HG02938 (cell line): ENCODE data around the gene NDUFS5.
"Not testable (repeated sequence)": the region's sequence is repeated elsewhere in the genome, so short reads cannot be mapped to it uniquely, and the experiment has no call there.

ENCODE experiments used
- ATAC-seq: cut with Tn5 transposase; IDR thresholded peaks from one replicate; pipeline ENCODE4 v1.9.1; 2021; ENCODE audit warnings: mild to moderate bottlenecking, moderate library complexity; ENCODE audit not compliant: unreplicated experiment

Gene NDUFS5

DNA sequence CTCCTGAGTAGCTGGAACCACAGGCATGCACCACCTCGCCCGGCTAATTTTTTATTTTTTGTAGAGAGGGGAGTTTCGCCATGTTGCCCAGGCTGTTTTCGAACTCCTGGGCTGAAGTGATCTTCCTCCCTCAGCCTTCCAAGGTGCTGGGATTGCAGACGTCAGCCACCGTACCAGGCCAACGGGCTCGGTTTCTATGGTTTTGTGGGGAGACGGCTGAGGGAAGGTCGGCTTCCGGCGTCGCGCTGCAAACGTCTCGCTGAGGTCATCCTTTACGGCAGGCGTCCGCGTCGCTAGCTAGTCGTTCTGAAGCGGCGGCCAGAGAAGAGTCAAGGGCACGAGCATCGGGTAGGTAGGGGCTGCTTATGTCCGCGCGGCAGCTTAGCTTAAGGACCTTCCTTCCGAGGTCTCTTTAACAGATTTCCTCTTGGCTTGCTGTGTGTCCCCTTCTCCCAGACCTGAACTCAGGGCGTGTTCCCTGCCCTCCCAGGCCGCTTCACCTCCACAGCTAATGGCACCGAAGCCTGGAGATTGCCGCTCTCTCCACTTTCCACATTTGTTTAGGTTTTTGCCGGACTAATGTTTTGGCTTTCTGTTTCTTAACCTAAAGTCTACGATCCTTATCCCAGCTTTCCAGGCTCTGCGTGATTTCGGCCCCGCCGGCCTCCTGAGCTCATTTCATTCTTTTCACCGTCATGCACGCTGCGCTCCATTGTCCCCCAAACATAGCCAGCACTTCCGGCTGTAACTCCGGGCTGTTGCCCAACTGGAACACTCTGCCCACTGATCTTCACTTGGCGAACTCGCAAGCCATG lies at the start of gene NDUFS5:
Gene NDUFS5 (plus strand): TSS at position 300 of the 815 bp plus-strand sequence. CDS start 2,375 bp downstream, outside the sequence.
- peak; percentile 89 for ATAC-seq

DNA sequence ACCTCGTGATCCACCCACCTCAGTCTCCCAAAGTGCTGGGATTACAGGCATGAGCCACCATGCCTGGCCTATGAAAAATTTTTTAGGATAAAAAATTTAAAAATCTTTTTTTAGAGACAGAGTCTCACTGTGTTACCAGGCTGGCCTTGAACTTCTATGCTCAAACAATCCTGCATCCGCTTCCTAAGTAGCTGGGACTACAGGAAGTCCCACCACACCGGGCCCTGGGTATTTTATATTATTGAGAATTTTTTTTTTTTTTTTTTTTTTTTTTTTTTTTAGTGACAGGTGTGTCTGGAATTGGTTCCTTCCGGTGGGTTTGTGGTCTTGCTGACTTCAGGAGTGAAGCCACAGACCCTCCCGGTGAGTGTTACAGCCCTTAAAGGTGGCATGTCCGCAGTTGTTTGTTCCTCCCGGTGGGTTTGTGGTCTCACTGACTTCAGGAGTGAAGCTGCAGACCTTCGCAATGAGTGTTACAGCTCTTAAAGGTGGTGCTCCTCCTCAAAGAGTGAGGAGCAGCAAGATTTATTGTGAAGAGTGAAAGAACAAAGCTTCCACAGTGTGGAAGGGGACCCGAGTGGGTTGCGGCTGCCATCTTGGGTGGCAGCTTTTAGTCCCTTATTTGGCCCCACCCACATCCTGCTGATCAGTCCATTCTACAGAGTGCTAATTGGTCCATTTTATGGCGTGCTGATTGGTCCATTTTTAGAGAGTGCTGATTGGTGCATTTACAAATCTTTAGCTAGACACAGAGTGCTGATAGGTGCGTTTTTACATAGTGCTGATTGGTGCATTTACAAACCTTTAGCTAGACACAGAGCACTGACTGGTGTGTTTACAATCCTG lies 48.5 kb upstream of the NDUFS5 start:
- ATAC-seq: not testable (repeated sequence)

DNA sequence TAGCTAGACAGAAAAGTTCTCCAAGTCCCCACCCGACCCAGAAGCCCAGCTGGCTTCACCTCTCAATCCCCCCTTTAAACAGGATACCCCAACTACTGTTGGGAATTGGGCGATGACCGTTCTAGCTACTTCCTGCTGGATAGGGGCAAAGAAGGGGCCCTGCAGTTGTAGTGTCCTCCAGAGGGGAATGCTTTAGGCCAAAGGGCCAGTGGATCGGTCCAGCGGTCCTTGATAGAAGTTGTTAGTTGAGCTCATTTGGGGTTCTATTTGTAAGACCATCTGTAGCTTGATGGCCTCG lies 48.0 kb upstream of the NDUFS5 start:
- not testable (repeated sequence) for ATAC-seq

DNA sequence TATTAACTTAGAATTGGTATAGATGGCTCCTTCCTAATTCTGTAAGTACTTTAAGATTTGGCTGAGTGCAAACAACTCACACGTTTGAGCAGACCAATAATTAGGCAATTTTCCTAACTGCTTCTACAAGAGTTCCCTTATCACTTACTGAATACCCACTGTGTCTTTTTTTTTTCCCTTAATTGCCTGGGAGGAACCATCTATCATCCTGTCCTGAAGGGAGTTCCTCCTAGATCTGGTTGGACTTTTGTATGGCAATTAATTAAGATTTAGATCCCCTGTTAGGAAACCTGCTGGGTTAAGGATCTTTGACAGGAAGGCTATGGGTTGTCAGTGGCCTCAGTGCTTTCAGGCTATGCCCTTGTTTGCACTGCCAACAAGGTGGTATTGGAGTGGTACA lies 46.8 kb upstream of the NDUFS5 start:
- not testable (repeated sequence) for ATAC-seq

DNA sequence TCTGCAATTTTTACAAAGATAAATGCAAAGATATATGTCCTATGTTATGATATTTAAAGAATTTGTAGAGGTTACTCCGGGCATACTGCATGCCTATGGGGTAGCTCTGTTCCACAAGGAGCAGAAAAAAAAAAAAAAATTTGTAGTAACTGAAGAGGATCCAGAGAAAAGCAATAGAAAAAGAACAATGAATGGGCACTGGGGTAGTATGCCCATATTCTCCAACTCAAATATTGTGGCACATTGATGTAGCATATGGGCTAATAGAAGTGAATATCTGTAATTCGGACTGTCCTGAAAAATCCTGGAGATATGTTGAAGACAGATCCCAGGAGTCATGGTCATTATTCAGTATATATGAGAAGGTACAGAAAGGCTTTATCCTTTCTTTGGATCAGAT lies 36.2 kb upstream of the NDUFS5 start:
- no peak for ATAC-seq

DNA sequence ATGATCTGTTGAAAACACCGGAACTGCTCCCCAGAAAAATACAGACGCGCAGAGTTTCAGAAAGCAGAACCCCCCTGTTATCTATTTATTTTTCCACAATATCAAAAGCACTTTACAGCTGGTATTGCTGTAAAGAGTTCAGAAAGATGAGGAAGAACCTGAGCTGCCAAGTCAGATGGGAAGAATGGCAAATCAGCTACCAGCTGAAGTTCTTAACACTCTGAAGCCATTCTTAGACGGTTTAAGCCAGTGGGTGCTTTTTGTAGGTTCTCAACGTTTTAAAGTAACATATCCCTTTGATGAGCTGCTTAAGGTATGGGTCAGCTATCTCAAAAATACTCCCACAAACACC lies 35.8 kb upstream of the NDUFS5 start:
- no peak for ATAC-seq

DNA sequence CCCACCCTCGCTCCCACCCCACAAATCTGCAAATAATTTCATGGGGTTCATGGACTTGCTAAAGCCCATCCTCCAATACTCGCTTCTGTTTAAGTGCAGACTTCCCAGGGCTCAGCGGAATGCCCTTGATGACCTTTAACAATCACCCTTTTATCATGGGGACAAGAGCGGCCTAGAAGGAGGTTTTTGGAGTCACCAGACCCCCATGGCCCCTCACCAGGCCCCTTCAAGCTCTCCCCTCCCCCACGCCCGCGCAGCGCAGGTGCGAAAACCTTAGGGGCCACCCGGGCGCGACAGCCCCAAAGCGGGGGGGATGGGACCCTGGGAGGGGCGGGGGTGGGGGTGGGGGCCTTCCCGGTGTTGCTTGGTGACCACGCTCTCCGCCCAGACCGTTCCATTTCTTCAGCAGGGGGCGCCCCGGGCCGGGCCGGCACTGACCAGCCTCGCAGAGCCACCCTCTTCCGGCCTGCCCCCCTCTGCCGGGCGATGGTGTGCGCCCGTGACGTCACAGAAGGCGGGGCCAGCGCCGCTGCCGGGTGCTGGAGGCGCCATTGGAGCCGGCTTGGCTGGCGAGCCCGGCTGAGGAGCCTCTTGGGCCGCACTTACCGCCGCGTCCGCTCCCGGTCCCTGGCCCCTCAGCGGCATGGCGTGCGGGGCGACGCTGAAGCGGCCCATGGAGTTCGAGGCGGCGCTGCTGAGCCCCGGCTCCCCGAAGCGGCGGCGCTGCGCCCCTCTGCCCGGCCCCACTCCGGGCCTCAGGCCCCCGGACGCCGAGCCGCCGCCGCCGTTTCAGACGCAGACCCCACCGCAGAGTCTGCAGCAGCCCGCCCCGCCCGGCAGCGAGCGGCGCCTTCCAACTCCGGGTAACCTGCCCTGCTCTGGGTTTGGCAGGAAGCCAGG lies 35.2 kb upstream of the NDUFS5 start, which contains the start of gene AKIRIN1:
Gene AKIRIN1 (plus strand): TSS at position 539 of the 900 bp plus-strand sequence. CDS start 105 bp downstream, at position 644.
- peak; percentile 82 for ATAC-seq

DNA sequence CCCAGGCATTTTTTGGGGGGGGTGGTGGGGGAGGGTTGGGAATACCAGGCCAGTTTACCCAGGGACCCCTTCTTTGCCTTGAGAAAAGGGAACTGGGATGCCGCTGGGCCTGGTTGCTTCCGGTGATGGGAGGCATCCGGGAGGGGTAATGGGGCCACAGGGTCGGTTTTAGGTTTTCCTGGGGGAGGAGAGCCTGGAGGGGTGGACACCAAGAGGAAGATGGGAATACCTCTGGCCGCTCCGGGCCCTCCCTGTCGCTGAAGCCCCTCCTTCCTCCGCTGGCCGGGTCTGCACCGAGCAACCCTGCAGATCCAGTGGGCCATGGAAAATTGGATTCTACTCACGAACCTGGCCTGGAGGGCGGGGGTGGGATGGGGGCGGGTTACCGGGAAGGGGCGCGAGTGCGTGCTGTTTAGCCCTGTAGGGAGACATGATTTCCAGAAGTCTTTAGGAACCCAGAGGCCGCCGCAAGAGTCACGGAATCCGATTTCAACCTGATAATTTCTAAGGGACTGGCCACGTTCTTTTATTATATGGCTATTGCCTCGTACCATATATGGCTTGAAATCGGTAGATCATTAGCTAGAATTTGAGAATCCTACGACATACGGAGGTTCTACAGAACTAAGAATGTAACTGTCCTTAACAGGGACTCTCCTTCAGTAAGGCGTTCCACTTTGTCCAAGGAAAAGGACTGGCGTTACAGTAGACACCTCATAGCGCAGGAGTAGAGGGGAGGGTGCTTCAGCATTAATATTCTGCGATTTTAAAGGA lies 34.3 kb upstream of the NDUFS5 start:
- no peak for ATAC-seq

DNA sequence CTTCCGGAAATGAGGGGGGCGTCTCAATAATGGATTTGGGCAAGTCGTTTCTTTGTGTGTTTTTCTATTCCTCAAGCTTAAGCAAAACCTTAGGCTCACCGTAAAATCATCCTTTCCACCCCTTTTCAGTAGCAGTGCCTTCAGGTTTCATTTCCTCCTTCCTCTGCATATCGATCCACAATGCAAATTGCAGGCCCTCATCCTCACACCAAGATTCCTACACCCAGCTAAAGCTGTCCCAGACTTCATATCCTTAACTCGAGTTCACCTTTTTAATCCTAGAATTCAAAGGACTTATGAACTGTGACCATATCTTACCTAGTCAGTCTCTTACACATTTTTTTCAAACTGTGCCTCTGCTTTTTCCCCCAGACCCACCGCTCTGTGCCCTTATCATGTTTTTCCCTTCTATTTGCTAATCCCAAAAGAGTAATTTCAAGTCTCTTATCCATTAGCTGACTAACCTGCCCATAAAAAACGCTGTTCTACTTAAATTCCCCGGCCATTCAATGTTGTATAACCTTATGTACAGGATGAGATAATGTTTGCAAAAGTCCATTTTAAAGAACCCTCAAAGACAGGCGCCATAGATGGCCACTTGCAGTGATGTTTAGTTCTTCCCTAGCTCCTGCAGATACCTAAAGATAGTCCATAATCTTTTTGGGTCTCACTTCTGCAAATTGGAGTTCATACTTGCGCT lies 33.6 kb upstream of the NDUFS5 start:
- ATAC-seq: no peak

DNA sequence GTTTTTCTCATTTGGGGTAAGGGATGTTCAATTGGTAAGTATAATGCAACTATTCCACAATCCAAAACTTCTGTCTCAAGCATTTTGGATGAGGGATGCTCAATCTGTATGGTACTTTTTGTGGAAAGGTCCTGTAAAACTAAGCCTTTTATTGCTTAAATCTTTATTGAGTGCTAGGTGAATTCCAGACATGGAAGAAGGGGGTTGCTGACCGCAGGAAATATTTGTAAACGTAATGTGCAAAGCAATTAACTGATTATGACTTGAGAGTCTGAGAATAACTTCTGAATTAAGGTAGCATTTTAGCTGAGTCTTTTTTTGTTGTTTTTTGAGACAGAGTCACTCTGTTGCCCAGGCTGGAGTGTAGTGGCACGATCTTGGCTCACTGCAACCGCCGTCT lies 32.0 kb upstream of the NDUFS5 start:
- no peak for ATAC-seq

DNA sequence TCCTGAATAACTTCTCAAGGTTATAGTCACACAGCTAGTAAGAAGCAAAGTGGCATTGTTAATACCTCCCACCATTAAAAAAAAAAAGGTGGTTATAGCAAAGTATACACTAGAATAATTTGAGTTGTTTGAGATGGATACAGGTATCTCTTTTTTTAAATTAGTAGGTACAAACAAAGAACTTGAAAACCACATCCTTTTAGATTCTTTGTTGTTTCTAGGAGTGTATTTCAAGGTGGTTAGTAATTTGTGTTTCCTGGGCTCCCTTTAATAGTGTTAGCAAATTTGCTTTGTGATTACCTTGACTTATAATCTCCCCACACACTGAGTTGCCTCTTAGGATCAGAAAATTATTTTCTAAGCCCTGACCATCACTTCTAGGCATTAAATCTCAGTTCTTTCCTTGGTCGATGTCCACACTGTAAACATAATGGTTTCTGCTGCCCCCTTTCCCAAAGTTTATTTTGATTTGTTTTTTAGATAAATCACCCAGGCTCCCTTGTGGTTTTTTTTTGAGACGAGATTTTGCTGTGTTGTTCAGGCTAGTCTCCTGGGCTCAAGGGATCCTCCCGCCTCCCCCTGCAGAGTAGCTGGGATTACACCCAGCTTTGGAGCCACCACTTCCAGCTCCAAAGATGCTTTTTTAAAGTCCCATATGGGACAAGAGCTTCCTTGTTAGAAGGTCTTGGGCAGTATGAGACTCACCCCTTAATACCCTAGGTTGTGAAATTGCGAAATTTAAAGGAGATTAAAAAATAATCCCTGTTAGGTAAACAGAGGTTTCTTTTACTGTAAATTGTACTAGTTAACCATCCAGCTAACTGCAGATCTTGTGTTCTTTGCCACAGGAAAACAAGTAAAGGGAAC lies 28.9 kb upstream of the NDUFS5 start:
- no peak for ATAC-seq

DNA sequence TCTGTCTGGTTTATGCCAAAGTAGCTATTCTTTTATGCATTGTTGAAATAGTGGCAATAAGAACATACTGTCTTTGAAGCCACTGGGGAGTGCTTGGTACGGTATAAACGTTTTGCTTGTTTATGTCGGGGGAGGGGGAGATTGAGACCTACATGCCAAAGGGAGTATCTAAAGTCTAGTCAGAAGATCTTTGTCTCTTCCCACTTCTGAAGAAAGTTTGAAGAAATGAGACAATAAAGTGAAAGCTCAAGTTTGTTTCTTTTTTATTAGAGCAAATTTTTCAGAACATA lies 28.3 kb upstream of the NDUFS5 start:
- no peak for ATAC-seq

DNA sequence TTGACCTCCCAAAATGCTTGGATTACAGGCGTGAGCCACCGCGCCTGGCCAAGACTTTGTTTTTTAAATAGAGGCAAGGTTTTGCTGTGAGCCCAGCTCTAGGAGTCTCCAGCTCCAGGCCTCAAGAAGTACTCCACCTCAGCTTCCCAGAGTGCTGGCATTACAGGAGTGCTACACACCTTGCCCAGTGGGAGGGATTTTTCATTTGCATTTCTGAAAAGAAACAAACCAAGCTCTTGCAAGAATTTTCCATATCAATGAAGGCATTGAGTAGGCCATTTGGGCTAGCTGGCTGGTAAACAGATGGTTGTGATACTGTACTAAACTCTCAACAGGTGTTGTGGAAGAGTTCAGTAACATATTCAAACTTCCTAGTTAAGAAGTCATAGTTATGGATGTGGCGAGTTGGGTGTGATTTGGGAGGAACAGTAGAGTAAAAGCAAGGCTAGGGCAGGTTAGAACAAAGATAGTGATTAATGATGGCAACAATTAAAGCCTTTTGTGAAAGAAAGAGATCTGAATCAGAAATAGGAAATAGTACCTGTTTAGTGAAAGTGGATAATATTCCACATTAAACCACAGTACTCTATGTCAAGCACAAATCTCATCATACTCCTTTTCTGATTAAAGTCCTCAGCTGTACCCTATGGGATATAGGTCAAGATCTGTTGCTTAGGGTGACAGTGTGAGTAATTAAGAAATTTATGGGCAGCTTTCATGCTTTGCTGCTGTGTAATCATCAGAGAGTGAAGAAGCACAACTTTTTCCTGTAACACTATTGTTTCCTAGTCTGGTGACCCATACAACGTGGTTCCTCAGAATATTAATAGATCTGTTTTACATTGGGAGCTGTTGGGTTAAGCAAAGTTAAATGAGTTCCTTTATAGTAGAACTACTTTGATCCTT lies 24.4 kb upstream of the NDUFS5 start:
- ATAC-seq: no peak

DNA sequence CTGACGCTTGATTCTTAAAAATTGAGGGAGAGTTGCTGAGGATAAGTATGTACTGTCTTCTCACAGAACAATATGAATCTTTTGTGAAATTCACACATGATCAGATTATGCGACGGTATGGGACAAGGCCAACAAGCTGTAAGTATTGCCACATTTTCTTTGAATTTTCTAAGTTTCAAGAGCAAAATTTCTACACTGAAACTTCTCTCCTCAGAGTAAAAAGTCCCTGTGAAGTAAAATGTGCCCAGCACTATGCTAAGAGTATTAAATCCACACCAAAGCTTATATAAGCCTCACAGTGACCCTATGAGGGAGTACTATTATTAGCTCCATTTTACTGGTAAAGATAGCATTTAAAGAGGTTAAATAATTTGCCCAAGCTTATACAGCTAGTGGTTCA lies 22.9 kb upstream of the NDUFS5 start:
- ATAC-seq: no peak

DNA sequence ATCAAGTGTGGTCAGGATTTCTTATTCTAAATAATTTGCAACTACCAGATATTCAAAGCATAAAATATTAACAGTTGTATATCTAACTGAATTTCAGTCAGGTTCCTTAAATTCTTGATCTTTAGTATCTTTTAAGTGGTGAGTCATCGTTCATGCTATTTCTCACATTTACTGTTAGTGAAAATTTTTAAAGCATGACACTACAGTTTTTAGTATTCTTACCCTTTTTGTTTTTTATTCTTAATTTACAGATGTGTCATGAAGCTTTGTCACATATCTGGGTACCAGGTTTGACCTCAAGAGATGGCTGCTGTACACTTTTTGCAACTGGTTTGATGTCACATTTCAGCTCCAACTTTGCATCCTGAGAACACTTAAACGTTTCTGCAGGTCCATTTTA lies 22.4 kb upstream of the NDUFS5 start:
- no peak for ATAC-seq

DNA sequence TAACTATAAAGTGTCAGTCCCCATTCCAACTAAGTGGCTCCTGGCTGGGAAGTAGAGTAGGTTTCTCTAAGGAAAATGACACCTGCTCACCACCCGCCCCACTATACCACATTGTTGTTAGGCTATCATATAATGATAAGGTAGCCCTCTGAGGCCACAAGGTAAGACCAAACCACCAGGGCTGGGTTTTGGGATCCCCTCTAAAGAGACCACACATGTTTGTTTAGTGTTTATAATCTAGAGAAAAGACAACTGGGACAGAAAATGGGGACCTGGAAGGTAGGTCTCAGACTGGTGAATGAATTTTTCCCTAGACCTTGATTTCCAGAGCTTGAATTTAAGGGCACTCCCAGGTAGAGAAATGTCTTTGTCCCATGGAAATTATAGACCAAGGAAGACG lies 19.9 kb upstream of the NDUFS5 start:
- ATAC-seq: no peak

DNA sequence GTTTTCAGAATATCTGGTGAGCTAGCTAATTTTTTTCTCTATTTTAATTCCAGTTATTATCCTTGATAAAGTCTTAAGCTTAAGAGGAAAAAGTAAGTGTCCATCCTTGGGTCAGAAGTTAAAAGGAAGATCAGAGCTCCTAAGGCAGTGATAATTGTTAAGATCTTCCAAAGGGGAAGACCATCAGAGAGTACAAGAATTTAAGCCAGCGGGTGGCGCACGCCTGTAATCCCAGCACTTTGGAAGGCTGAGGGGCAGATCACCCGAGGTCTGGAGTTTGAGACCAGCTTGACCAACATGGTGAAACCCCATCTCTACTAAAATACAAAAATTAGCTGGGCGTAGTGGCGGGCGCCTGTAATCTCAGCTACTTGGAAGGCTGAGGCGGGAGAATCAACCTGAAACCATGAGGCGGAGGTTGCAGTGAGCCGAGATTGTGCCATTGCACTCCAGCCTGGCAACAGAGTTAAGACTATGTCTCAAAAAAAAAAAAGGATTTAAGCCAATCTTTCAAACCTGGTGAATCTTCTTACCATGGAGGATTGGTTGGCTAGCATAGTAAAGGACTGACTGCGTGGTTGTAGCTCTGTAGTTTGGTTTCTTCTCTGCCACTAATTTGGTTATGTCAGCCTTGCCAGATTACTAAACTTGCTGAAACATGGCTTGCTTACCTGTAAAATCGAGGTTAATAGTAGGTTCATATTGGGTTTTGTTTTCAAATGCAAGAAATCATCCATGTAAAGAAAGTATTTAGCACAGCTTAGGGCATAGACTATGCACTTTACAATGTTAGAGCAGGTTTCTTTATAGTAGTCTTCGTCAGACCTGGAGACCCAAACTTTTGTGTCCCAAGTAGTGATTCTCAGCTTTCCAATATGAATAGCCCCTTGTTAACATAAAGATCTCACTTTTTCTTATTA lies 19.2 kb upstream of the NDUFS5 start:
- no peak for ATAC-seq
